ENCODE measurements around the gene PDE4D. TPM values are rescaled to one million over a fixed set of nuclear protein-coding genes. Genes with fewer than 3 reads are reported as not detected.
"Not testable (repeated sequence)": the region's sequence is repeated elsewhere in the genome, so short reads cannot be mapped to it uniquely, and the experiment has no call there.

PDE4D gene
- total RNA-seq, 2 donors from 2014 or later: 207 to 300 TPM

DNA sequence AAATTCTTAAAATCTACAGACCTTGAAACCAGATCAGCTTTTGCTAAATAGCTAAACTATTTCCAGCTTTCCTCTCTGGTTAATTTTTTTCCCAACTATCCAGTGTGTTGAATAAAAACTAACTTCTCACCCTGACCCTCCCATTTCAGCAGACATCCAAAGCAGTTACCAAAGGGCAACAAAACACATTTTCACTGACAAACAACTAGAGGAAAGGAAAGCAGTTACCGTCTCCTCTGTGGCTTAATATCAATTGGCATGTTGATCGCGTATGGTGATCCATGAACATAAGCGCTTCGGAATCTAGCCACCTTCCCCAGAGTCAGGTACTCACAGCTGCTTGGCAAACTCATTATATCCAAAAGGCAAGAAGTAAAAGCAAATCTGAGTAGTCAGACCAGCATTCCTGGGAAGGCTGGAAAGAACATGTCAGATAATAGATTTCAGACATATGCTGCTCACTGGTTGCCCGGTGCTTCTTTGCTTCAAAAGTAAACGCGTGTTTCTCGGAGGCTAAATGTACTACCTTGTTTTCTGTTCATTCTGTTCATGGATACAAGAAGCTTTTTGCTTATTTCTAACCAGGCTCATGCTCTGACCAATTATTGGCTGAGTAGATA lies 463.4 kb downstream of the PDE4D start:
- no peak for DNase-seq
- H3K4me3 Mint-ChIP-seq: no peak overlapping the region

DNA sequence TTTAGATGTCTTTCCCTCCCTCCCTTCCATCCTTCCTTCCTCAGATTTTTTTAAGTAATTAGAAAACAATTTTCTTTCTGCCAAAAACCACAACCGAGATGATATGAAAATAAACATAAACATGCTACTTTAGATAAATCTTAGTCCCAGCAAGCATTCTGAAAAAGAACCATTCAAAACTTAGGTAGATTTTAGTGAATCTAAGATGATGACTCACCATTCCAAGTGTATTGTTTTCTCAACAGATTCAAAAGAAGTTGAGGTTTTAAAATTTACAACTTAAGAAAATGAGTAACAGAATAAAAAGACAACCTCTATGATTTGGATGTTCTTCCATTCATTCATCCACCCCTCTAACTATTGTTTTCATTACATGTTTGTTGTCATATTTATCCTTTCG lies 465.1 kb downstream of the PDE4D start:
- no peaks in the 10 kb centered on the region for H3K36me3 Mint-ChIP-seq (ENCODE audit: low read depth)
- DNase-seq (no peak), ATAC-seq (no peak)
- H3K9me3 ChIP-seq (ENCODE audit: control insufficient read depth, low read length, poor library complexity, severe bottlenecking): no peaks in the 10 kb centered on the region
- H3K27ac Mint-ChIP-seq: no peak overlapping the region
- H3K27me3 Mint-ChIP-seq: peaks cover 16% of the 10 kb centered on the region
- no peak overlapping the region for H3K4me3 Mint-ChIP-seq
- H3K4me1 Mint-ChIP-seq: no peaks in the 10 kb centered on the region

More for the DNA sequence above, 463.4 kb downstream of the PDE4D start:
- no peaks in the 10 kb centered on the region for H3K36me3 Mint-ChIP-seq (ENCODE audit: low read depth)
- ATAC-seq: no peak
- H3K9me3 ChIP-seq (ENCODE audit: control insufficient read depth, low read length, poor library complexity, severe bottlenecking): no peaks in the 10 kb centered on the region
- no peaks in the 10 kb centered on the region for H3K4me1 Mint-ChIP-seq
- H3K27ac Mint-ChIP-seq: no peak overlapping the region
- H3K27me3 Mint-ChIP-seq: peaks cover 16% of the 10 kb centered on the region

DNA sequence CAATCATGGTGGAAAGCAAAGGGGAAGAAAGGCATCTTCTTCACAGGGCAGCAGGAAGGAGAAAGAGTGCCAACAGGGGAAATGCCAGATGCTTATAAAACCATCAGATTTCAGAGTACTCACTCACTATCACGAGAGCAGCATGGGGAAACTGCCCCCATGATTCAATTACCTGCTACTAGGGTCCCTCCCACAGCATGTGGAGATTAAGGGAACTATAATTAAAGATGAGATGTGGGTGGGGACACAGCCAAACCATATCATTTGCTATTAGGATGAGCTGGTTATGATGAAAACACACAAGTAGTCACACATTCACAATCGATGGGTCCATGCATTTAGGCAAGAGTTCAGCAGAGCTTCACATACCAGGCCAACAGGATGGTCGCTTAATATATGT lies 469.0 kb downstream of the PDE4D start:
- no peaks in the 10 kb centered on the region for H3K4me1 Mint-ChIP-seq
- H3K27ac Mint-ChIP-seq: no peak overlapping the region
- DNase-seq (no peak), ATAC-seq (no peak)
- H3K4me3 Mint-ChIP-seq: no peak overlapping the region
- H3K36me3 Mint-ChIP-seq (ENCODE audit: low read depth): no peaks in the 10 kb centered on the region
- H3K9me3 ChIP-seq (ENCODE audit: control insufficient read depth, low read length, poor library complexity, severe bottlenecking): no peaks in the 10 kb centered on the region
- peaks cover 11% of the 10 kb centered on the region for H3K27me3 Mint-ChIP-seq

DNA sequence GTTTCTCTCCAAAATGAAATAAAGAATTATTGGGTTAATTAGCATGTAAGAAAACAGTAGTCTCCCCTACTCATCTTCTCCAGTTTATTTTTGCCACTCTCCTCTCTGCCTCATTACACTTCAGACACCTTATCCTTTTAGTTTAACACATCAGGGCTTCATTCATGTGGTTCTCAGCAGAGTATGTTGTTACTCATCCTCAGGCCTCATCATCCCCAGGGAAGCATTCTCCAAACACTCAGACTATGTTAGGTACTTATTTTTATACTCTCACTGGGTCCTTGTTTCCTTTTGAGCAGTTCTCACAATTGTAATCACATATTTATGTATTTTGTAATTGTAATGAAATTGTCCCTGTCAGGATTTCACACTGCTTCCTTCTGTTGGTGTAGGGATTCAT lies 470.5 kb downstream of the PDE4D start:
- Mint-ChIP-seq H3K36me3 (ENCODE audit: low read depth) (no peaks in the 10 kb centered on the region), H3K4me3 (no peak overlapping the region), H3K27ac (no peak overlapping the region), H3K27me3 (peaks cover 20% of the 10 kb centered on the region), H3K4me1 (no peaks in the 10 kb centered on the region)
- H3K9me3 ChIP-seq (ENCODE audit: control insufficient read depth, low read length, poor library complexity, severe bottlenecking): no peaks in the 10 kb centered on the region
- DNase-seq (no peak), ATAC-seq (no peak)

DNA sequence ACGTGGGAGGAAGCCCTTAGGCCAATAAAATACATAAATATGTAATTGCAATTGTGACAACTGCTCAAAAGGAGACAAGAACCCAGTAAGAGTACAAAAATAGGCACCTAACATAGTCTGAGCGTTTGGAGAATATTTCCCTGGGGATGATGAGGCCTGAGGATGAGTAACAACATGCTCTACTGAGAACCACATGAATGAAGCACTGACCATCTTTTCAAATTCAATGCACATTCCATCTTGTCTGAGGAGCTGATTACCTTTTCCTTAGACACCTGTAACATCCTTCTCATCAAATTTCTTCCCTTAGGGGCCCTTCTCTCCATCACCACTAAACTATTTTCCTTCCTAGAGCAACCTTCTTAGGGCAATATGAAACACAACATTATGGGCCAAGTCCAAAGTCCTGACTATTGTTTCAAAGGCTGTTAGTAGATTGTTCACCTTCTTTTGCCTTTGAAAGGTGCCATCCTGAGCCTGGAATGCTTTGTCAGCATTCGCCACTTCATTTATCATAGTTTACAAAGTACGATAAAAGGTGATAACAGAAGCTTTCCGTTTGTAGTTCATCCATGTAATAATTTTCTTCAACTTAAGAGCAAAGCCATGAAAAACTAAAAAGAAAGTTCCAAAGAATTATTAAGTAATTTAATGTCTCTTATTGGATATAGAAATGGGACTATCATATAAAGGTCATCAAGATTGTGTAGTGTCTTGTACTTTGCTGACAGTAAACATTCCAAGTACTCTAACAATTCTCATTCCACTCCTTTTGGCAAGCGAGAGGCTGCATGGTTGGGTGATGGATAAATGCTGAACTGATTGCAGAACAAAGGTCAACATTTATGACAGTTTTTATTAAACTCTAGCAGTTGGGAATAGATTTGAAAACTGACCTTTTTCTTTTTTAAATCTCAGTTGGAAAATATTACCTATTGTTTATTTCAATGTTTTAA lies 471.3 kb downstream of the PDE4D start:
- H3K9me3 ChIP-seq (ENCODE audit: control insufficient read depth, low read length, poor library complexity, severe bottlenecking): no peaks in the 10 kb centered on the region
- Mint-ChIP-seq H3K27me3 (peaks cover 20% of the 10 kb centered on the region), H3K36me3 (ENCODE audit: low read depth) (no peaks in the 10 kb centered on the region), H3K4me3 (no peak overlapping the region), H3K27ac (no peak overlapping the region), H3K4me1 (no peaks in the 10 kb centered on the region)
- DNase-seq: no peak
- no peak for ATAC-seq

DNA sequence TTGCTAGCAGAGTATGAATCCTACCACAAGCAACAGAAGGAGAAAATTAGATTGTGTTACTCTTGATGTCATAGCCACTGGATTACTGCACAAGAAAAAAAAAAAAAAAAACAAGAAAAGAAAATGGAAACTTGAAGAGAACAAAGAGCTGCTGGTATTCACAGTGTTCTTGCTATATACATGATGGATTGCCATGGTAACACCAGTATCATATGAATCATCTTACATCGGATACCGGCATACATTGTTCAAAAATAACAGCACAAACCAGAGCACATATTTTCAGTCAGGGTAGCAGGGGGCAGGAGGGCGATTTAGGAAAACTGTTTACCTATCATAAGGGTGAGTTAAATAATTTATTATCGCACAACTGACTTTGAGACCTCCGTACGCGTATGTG lies 472.9 kb downstream of the PDE4D start:
- peaks cover 23% of the 10 kb centered on the region for H3K27me3 Mint-ChIP-seq
- H3K27ac Mint-ChIP-seq: no peak overlapping the region
- no peaks in the 10 kb centered on the region for H3K36me3 Mint-ChIP-seq (ENCODE audit: low read depth)
- ATAC-seq (no peak), DNase-seq (no peak)
- H3K4me3 Mint-ChIP-seq: no peak overlapping the region
- no peaks in the 10 kb centered on the region for H3K9me3 ChIP-seq (ENCODE audit: control insufficient read depth, low read length, poor library complexity, severe bottlenecking)
- no peaks in the 10 kb centered on the region for H3K4me1 Mint-ChIP-seq

DNA sequence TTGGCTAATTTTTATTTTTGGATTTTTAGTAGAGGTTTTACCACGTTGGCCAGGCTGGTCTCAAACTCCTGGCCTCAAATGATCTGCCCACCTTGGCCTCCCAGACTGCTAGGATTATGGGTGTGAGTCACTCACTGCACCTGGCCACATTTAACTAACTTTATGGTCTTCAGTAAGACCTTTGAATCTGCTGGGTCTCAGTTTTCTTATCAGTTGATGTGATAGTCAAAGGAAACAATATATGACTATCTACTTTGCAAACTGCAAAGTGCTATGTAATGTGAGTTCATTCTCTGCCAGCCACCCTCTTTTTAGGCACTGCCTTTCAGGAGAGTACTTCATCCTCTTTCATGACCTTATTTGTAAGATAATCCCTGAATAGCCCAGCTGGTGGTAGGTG lies 474.7 kb downstream of the PDE4D start:
- no peaks in the 10 kb centered on the region for H3K9me3 ChIP-seq (ENCODE audit: control insufficient read depth, low read length, poor library complexity, severe bottlenecking)
- H3K4me3 Mint-ChIP-seq: no peak overlapping the region
- H3K27ac Mint-ChIP-seq: no peak overlapping the region
- peaks cover 37% of the 10 kb centered on the region for H3K27me3 Mint-ChIP-seq
- no peak for ATAC-seq
- no peaks in the 10 kb centered on the region for H3K4me1 Mint-ChIP-seq
- no peak for DNase-seq
- no peaks in the 10 kb centered on the region for H3K36me3 Mint-ChIP-seq (ENCODE audit: low read depth)

DNA sequence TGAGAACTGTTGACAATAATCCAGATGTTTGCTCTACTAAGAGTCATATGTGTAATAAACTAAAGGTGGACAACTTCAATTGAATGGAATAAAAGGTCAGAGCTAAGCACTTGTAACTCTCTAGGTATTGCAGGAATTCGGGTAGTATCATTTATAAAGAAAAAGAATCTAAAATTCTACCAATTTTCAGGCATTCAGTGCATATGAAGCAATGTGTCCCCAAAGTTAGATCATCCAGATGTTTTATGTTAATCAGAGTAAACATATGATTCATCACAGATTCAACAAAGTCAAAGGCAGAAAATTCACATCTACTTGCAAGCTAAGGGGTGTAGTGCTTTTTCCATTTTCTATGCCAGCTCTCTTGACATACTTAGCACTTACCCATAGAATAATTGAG lies 477.1 kb downstream of the PDE4D start:
- H3K36me3 Mint-ChIP-seq (ENCODE audit: low read depth): no peaks in the 10 kb centered on the region
- no peaks in the 10 kb centered on the region for H3K9me3 ChIP-seq (ENCODE audit: control insufficient read depth, low read length, poor library complexity, severe bottlenecking)
- H3K27ac Mint-ChIP-seq: no peak overlapping the region
- H3K4me1 Mint-ChIP-seq: no peaks in the 10 kb centered on the region
- peaks cover 48% of the 10 kb centered on the region for H3K27me3 Mint-ChIP-seq
- DNase-seq (no peak), ATAC-seq (no peak)
- no peak overlapping the region for H3K4me3 Mint-ChIP-seq

DNA sequence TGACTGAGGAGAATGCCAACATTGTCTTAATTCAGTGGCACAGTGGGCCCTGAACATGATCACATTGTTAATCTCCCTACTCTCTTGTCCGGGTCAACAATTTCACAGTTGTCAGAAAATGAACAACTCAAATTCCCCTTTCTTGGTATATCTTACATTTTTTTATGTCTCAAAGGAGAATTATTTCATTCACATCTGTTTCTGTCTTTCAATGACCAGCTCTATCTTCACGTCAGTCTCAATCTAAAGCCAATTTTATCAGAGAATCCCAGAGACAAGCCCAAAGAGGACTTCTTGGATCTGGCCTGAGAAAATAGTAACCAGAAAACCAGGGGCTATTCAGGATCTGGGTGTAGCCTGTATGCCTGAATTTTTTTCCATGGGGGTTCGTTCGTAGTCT lies 477.5 kb downstream of the PDE4D start:
- Mint-ChIP-seq H3K4me3 (no peak overlapping the region), H3K27me3 (peaks cover 48% of the 10 kb centered on the region), H3K4me1 (no peaks in the 10 kb centered on the region), H3K27ac (no peak overlapping the region), H3K36me3 (ENCODE audit: low read depth) (no peaks in the 10 kb centered on the region)
- DNase-seq (no peak), ATAC-seq (no peak)
- no peaks in the 10 kb centered on the region for H3K9me3 ChIP-seq (ENCODE audit: control insufficient read depth, low read length, poor library complexity, severe bottlenecking)

DNA sequence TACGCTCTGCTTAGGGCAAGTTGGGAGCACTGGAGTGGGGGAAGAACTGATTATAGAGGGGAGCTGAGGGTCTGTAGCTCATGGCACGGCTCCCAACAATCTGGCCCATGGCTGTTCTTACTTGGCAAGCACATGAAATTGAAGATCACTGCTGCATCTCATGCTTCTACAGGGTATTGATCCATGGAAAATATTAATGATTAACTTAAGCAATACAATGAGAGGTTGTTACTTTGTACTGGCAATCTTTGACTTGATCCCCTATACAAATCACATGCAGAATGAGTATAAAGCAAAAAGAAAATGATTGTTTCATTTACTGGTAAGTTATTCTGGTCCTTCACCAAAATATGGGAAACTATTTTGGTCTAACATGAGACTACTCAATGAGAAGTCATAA lies 481.1 kb downstream of the PDE4D start:
- no peaks in the 10 kb centered on the region for H3K36me3 Mint-ChIP-seq (ENCODE audit: low read depth)
- H3K9me3 ChIP-seq (ENCODE audit: control insufficient read depth, low read length, poor library complexity, severe bottlenecking): no peaks in the 10 kb centered on the region
- no peaks in the 10 kb centered on the region for H3K4me1 Mint-ChIP-seq
- no peak overlapping the region for H3K4me3 Mint-ChIP-seq
- DNase-seq (no peak), ATAC-seq (no peak)
- no peak overlapping the region for H3K27ac Mint-ChIP-seq
- H3K27me3 Mint-ChIP-seq: peaks cover 32% of the 10 kb centered on the region

DNA sequence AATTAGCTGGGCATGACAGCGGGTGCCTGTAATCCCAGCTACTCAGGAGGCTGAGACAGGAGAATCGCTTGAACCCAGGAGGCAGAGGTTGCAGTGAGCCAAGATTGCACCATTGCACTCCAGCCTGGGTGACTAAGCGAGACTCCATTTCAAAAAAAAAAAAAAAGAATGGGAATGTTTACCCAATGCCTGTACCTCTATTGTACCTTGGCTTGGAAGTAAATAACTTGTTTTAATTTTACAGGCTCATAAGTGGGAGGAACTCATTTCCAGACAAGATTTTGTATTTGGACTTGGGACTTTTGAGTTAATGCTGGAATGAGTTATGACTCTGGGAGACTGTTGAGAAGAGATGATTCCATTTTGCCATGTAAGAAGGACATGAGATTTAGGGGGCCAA lies 484.5 kb downstream of the PDE4D start:
- not testable (repeated sequence) for H3K4me3 Mint-ChIP-seq; H3K9me3 ChIP-seq (ENCODE audit: control insufficient read depth, low read length, poor library complexity, severe bottlenecking); H3K36me3 Mint-ChIP-seq (ENCODE audit: low read depth); H3K4me1 Mint-ChIP-seq; ATAC-seq; H3K27ac Mint-ChIP-seq; DNase-seq
- peaks cover 13% of the 10 kb centered on the region for H3K27me3 Mint-ChIP-seq

DNA sequence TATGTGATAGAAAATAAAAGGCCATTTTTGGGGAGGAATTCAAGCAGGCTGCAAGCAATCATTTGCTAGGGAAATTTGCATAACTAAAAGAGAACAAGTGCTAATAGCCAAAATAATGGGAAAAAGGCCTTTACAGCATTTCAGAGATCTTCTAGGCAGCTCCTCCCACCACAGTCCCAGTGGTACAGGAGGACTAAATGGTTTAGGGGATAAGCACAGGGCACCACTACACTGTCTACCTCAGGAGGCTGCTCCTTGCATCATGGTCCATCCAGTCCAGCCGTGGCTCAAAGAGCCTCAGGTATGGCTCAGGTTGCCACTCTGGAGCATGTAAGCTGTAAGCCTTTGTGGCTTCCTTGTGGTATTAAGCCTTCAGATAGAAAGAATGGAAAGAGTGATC lies 485.6 kb downstream of the PDE4D start:
- peaks cover 2% of the 10 kb centered on the region for H3K27me3 Mint-ChIP-seq
- no peak for ATAC-seq
- H3K4me1 Mint-ChIP-seq: no peaks in the 10 kb centered on the region
- no peak overlapping the region for H3K27ac Mint-ChIP-seq
- H3K9me3 ChIP-seq (ENCODE audit: control insufficient read depth, low read length, poor library complexity, severe bottlenecking): no peaks in the 10 kb centered on the region
- no peaks in the 10 kb centered on the region for H3K36me3 Mint-ChIP-seq (ENCODE audit: low read depth)
- H3K4me3 Mint-ChIP-seq: no peak overlapping the region
- DNase-seq: no peak

DNA sequence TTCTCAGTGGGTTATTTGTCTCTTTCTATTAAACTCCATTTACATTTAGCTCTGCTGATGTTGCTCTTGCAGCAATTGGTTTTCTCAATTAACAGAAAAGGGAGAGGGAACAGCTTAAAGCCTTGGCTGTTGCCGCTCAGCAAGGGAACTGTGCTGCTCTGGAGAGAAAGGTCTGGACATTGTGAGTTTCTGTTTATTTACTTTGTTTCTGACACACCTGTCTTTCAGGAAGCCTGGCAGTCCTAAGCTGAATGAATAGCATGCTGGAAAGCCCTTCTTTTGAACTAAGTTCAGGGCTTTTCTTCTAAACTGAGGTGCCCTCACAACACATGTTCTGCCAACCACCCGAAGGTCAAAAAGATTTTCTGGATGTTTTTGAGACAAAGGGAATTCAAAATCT lies 491.9 kb downstream of the PDE4D start:
- DNase-seq (no peak), ATAC-seq (no peak)
- Mint-ChIP-seq H3K4me3 (no peak overlapping the region), H3K4me1 (no peaks in the 10 kb centered on the region), H3K36me3 (ENCODE audit: low read depth) (no peaks in the 10 kb centered on the region), H3K27ac (no peak overlapping the region), H3K27me3 (no peaks in the 10 kb centered on the region)
- H3K9me3 ChIP-seq (ENCODE audit: control insufficient read depth, low read length, poor library complexity, severe bottlenecking): no peaks in the 10 kb centered on the region

DNA sequence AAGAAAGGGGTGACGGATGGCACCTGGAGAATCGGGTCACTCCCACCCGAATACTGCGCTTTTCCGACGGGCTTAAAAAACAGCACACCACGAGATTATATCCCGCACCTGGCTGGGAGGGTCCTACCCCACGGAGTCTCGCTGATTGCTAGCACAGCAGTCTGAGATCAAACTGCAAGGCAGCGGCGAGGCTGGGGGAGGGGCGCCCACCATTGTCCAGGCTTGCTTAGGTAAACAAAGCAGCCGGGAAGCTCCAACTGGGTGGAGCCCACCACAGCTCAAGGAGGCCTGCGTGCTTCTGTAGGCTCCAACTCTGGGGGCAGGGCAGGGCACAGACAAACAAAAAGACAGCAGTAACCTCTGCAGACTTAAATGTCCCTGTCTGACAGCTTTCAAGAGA lies 498.6 kb downstream of the PDE4D start:
- ATAC-seq; H3K4me1 Mint-ChIP-seq; DNase-seq; H3K36me3 Mint-ChIP-seq (ENCODE audit: low read depth); H3K4me3 Mint-ChIP-seq; H3K9me3 ChIP-seq (ENCODE audit: control insufficient read depth, low read length, poor library complexity, severe bottlenecking); H3K27ac Mint-ChIP-seq: not testable (repeated sequence)
- H3K27me3 Mint-ChIP-seq: peaks cover 24% of the 10 kb centered on the region
